SU-DHL-6 (cell line): ENCODE data around the gene CELA3B.

Source experiments
- H2AFZ ChIP-seq: fragments of 200-600 bp; sonication (generic); 2 replicates; pipeline ENCODE4 v1.6.1; 2014; ENCODE audit warnings: low read depth, mild to moderate bottlenecking, moderate library complexity, mixed read lengths, antibody characterized with exemption, low read length; ENCODE audit not compliant: severe bottlenecking
- H3F3A ChIP-seq: fragments of 200-600 bp; shearing (Covaris generic); 2 replicates; pipeline ENCODE4 v1.6.0; 2016; ENCODE audit warnings: antibody characterized with exemption, mild to moderate bottlenecking; ENCODE audit not compliant: insufficient read depth
- H3K27ac ChIP-seq: fragments of 200-600 bp; sonication (generic); 2 replicates; pipeline ENCODE4 v1.5.1; 2016; ENCODE audit warnings: low read depth, mild to moderate bottlenecking, low read length, moderate library complexity, mixed read lengths
- H3K27me3 ChIP-seq: fragments of 200-600 bp; sonication (generic), shearing (Covaris generic); 2 replicates; pipeline ENCODE4 v1.6.0; 2014; ENCODE audit warnings: mild to moderate bottlenecking, low read length
- H3K36me3 ChIP-seq: fragments of 200-600 bp; sonication (generic); 2 replicates; pipeline ENCODE4 v1.6.1; 2014; ENCODE audit warnings: mild to moderate bottlenecking, low read length, mixed read lengths
- H3K4me2 ChIP-seq: fragments of 300-600, 200-600 bp; shearing (Covaris generic), sonication (generic); 2 replicates; pipeline ENCODE4 v1.6.0; 2014; ENCODE audit warnings: low read length, low read depth, mild to moderate bottlenecking; ENCODE audit not compliant: poor library complexity, severe bottlenecking
- H3K4me3 ChIP-seq: fragments of 200-600 bp; sonication (generic); 2 replicates; pipeline ENCODE4 v1.5.1; 2014; ENCODE audit warnings: antibody characterized with exemption, low read length, mild to moderate bottlenecking, mixed read lengths; ENCODE audit not compliant: insufficient read depth, poor library complexity, severe bottlenecking
- H3K79me2 ChIP-seq: fragments of 200-600 bp; sonication (generic); 2 replicates; pipeline ENCODE4 v1.6.1; 2014; ENCODE audit warnings: mild to moderate bottlenecking, low read length, moderate library complexity; ENCODE audit not compliant: insufficient read depth
- H3K9ac ChIP-seq: fragments of 200-600 bp; sonication (generic); 2 replicates; pipeline ENCODE4 v1.7.0; 2014; ENCODE audit warnings: mild to moderate bottlenecking, low read length
- H3K9me2 ChIP-seq: fragments of 200-600 bp; sonication (generic); replicated peaks from 2 replicates; pipeline ENCODE4 v1.6.1; 2014; ENCODE audit warnings: low read length; ENCODE audit not compliant: insufficient read depth
- H3K9me3 ChIP-seq: fragments of 200-600 bp; sonication (generic); 2 replicates; pipeline ENCODE4 v1.6.1; 2014; ENCODE audit warnings: low read length, mixed read lengths; ENCODE audit not compliant: insufficient read depth
- H4K20me1 ChIP-seq: fragments of 200-600 bp; sonication (generic); 2 replicates; pipeline ENCODE4 v1.6.1; 2014; ENCODE audit warnings: low read depth, mild to moderate bottlenecking, antibody characterized with exemption, low read length, moderate library complexity, mixed read lengths
- CTCF ChIP-seq: fragments of 200-600 bp; sonication (generic); IDR thresholded peaks from one replicate; pipeline ENCODE4 v1.5.1; 2017; ENCODE audit warnings: antibody characterized with exemption, mild to moderate bottlenecking, low read length, moderate library complexity; ENCODE audit not compliant: insufficient read depth, poor library complexity, severe bottlenecking
- EZH2phosphoT487 ChIP-seq: fragments of 200-600 bp; sonication (generic), shearing (Covaris generic); conservative IDR thresholded peaks from 2 replicates; pipeline ENCODE4 v1.6.1; 2018; ENCODE audit warnings: mild to moderate bottlenecking, antibody characterized with exemption, low read length, moderate library complexity, mixed read lengths

CELA3B gene

GRCh38 chr1:21935393-21935804 lies 41.4 kb upstream of the CELA3B start:
- no peaks in the 10 kb centered on the region for H3K27me3 ChIP-seq
- no peak overlapping the region for H3K9ac ChIP-seq
- no peaks in the 10 kb centered on the region for H3K9me2 ChIP-seq
- no peaks in the 10 kb centered on the region for H3K79me2 ChIP-seq
- no peaks in the 10 kb centered on the region for H3K36me3 ChIP-seq
- no peaks in the 10 kb centered on the region for H4K20me1 ChIP-seq
- H3K4me2 ChIP-seq, result no peak overlapping the region
- TF ChIP-seq CTCF (no peak), EZH2phosphoT487 (no peak)
- no peak overlapping the region for H2AFZ ChIP-seq
- H3K9me3 ChIP-seq, result no peaks in the 10 kb centered on the region
- no peak overlapping the region for H3K27ac ChIP-seq
- no peaks in the 10 kb centered on the region for H3F3A ChIP-seq
- no peak overlapping the region for H3K4me3 ChIP-seq

- Histone ChIP-seq H3K9me3 (no peaks in the 10 kb centered on the region), H3K79me2 (no peaks in the 10 kb centered on the region), H3F3A (no peaks in the 10 kb centered on the region), H3K9ac (no peak overlapping the region), H2AFZ (no peak overlapping the region), H3K27ac (no peak overlapping the region), H3K4me3 (no peak overlapping the region), H3K36me3 (no peaks in the 10 kb centered on the region), H3K27me3 (no peaks in the 10 kb centered on the region), H4K20me1 (no peaks in the 10 kb centered on the region), H3K4me2 (no peak overlapping the region), H3K9me2 (no peaks in the 10 kb centered on the region)
- TF ChIP-seq CTCF (no peak), EZH2phosphoT487 (no peak)
These were observed 40.9 kb upstream of the CELA3B start for GRCh38 chr1:21935891-21936365.

GRCh38 chr1:21936366-21937031 lies 40.3 kb upstream of the CELA3B start:
- Histone ChIP-seq H3K79me2 (no peaks in the 10 kb centered on the region), H3K4me2 (peak overlapping the region; percentile 13), H2AFZ (no peak overlapping the region), H3K27me3 (no peaks in the 10 kb centered on the region), H3F3A (no peaks in the 10 kb centered on the region), H3K36me3 (no peaks in the 10 kb centered on the region), H3K27ac (no peak overlapping the region), H3K9me3 (no peaks in the 10 kb centered on the region), H3K4me3 (no peak overlapping the region), H4K20me1 (no peaks in the 10 kb centered on the region), H3K9ac (no peak overlapping the region), H3K9me2 (no peaks in the 10 kb centered on the region)
- TF ChIP-seq EZH2phosphoT487, result no peak
- TF ChIP-seq CTCF, result no peak
